ENCODE results near the gene UQCR11. TPM values are rescaled to one million over a fixed set of nuclear protein-coding genes. Genes with fewer than 3 reads are reported as not detected.

The UQCR11 gene
- total and polyA plus RNA-seq, 4 donors, result 127 to 251 (median 154) TPM

DNA sequence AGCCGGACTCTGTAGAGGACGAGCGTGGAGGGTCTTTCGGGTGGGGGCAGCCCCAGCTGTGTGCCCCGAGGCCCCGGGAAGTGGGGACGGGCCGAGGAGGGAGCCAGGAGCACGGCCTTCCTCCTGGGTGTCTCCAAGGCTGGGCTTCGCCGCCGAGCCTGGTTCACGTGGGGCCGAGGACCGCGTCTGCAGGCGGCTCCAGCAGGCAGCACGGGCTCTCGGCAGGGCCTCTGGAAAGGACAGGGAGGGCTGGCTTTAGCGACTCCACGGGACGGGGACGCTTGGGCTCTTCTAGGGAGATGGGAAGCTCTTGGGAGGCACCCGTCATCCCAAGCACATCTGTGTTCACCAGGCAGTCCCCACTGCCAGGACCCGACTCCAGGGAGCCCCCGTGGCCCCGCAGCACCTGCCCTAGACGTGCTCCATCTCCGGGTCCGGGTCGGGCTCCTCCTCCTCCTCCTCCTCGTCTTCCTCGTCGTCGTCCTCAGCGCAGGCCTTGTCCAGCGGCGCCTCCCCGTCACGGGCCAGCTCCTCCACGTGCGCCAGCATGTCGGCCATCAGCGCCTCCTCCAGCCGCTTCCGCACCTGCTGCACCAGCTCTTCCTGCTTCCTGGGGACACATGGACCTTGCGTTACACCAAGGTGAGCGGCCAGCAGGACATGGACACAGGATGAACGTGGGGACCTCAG is 27.2 kb downstream of the UQCR11 start:
- no peaks in the 10 kb centered on the region for H3K27me3 ChIP-seq (ENCODE audit: control insufficient read depth in 1 of 2, insufficient read depth in 2 of 2, low read length in 1 of 2)
- 88 to 89% methylated on average over 49 of the region's 49 CpGs for WGBS, 2 donors
- peaks cover 0 to 8% of the 10 kb centered on the region in 2 donors for H3K36me3 ChIP-seq (ENCODE audit: control insufficient read depth in 1 of 2, insufficient read depth in 2 of 2, low read length in 1 of 2)
- no peak overlapping the region for H3K4me3 ChIP-seq (ENCODE audit: low read length in 2 of 2)
- intact Hi-C loops (cut with DNase I), result no loop called here
- no peak overlapping the region for H3K27ac ChIP-seq (ENCODE audit: low read depth in 1 of 2, low read length in 2 of 2)
- DNase-seq (no peak), ATAC-seq (ENCODE audit: low FRiP score) (no peak)
- H3K4me1 ChIP-seq (ENCODE audit: control insufficient read depth in 1 of 2, insufficient read depth in 2 of 2, low read length in 2 of 2), result no peaks in the 10 kb centered on the region
- H3K9me3 ChIP-seq (ENCODE audit: control insufficient read depth, low read length), result no peaks in the 10 kb centered on the region

DNA sequence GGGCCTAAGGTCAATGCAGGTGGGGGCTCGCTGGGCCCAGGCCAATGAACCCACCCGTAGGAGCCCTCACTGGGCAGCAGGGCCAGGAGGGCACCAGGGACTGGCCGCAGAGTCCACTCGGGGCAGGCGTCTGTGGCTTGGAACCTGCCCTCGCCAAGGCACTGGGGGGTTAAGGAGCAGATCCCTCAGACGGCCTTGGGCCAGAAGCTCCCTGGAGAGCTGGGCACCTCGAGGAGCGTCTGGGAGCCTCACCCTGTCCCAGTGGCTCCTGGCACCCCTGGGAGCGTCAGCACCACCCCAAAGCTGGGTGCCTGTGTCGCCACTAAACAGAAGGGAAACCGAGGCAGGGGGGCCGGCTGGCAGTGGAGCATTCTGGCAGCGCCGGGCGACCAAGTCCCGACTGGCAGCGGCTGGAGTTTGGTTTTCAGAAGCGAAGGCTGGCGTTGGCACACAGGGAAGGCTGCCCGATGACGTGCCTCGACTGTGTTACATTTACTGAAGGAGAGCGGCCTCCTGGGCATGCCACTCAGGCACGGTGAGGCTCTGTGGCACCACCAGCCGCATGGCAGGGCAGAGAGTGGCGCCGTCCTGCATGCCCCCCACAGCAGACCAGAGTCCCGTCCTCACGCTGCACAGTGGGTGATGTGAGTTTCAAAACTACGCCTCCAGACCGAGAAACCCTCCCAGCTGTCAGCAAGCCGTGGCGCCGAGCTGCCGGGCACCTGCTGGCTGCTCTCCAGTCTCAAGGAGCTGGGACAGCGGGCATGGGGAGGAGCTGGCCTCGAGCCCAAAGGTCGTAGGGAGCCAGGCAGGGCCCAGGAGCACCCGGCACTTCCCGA is 28.0 kb downstream of the UQCR11 start:
- 79 to 81% methylated on average over 41 of the region's 41 CpGs for WGBS, 2 donors
- ATAC-seq (ENCODE audit: low FRiP score) (peak; percentile 26), DNase-seq (no peak)
- intact Hi-C loops (cut with DNase I), result no loop called here
- Histone ChIP-seq H3K4me3 (ENCODE audit: low read length in 2 of 2) (no peak overlapping the region), H3K9me3 (ENCODE audit: control insufficient read depth, low read length) (no peaks in the 10 kb centered on the region), H3K36me3 (ENCODE audit: control insufficient read depth in 1 of 2, insufficient read depth in 2 of 2, low read length in 1 of 2) (peaks cover 0 to 6% of the 10 kb centered on the region in 2 donors), H3K27ac (ENCODE audit: low read depth in 1 of 2, low read length in 2 of 2) (no peak overlapping the region), H3K4me1 (ENCODE audit: control insufficient read depth in 1 of 2, insufficient read depth in 2 of 2, low read length in 2 of 2) (no peaks in the 10 kb centered on the region), H3K27me3 (ENCODE audit: control insufficient read depth in 1 of 2, insufficient read depth in 2 of 2, low read length in 1 of 2) (no peaks in the 10 kb centered on the region)

DNA sequence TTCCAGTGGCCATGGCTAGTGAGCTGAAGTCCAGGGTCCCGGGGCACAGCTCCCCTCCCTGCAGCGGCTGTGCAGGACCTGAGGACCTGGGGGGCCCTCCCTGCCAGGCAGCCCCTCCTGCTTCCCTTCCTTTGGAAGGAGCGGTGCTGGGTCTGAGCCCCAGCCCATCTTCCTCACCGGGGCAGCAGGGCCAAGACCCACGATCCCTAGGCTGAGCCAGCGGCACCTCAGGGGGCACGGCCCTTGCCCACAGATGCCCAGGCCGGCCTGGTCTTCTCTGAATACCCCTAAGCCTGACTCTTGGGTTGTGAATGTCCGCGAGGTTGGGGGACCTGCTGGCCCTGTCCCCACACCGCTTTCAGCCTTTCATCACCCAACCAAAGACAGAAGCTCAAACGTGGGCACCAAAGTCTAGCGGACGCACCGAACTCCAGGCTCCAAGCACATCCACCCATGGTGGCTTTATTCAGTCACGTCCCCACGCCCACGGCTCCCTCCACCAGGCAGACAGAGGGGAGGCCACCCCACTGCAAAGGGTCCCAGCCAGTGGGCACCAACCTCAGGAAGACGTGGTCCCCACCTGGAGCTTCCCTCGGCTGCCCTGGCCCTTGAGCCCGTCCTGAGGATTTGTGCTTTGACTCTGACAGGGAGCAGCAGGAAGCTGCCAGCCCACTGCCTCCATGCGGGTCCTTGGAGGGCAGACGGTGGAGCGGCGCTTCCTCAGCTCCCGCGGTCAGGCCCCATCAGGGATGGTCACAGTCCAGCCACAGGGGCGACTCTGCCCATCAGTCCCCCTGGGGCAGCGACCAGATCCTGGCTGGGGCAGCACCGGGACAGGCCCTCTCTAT is 28.8 kb downstream of the UQCR11 start:
- ATAC-seq (ENCODE audit: low FRiP score) (peak; percentile 8), DNase-seq (no peak)
- H3K27ac ChIP-seq (ENCODE audit: low read depth in 1 of 2, low read length in 2 of 2), result no peak overlapping the region
- intact Hi-C loops (cut with DNase I), result no loop called here
- no peak overlapping the region for H3K4me3 ChIP-seq (ENCODE audit: low read length in 2 of 2)
- peaks cover 0 to 6% of the 10 kb centered on the region in 2 donors for H3K36me3 ChIP-seq (ENCODE audit: control insufficient read depth in 1 of 2, insufficient read depth in 2 of 2, low read length in 1 of 2)
- WGBS, 2 donors, result 82 to 83% methylated on average over 29 to 30 of the region's 30 CpGs
- H3K9me3 ChIP-seq (ENCODE audit: control insufficient read depth, low read length), result no peaks in the 10 kb centered on the region
- no peaks in the 10 kb centered on the region for H3K4me1 ChIP-seq (ENCODE audit: control insufficient read depth in 1 of 2, insufficient read depth in 2 of 2, low read length in 2 of 2)
- H3K27me3 ChIP-seq (ENCODE audit: control insufficient read depth in 1 of 2, insufficient read depth in 2 of 2, low read length in 1 of 2), result no peaks in the 10 kb centered on the region

DNA sequence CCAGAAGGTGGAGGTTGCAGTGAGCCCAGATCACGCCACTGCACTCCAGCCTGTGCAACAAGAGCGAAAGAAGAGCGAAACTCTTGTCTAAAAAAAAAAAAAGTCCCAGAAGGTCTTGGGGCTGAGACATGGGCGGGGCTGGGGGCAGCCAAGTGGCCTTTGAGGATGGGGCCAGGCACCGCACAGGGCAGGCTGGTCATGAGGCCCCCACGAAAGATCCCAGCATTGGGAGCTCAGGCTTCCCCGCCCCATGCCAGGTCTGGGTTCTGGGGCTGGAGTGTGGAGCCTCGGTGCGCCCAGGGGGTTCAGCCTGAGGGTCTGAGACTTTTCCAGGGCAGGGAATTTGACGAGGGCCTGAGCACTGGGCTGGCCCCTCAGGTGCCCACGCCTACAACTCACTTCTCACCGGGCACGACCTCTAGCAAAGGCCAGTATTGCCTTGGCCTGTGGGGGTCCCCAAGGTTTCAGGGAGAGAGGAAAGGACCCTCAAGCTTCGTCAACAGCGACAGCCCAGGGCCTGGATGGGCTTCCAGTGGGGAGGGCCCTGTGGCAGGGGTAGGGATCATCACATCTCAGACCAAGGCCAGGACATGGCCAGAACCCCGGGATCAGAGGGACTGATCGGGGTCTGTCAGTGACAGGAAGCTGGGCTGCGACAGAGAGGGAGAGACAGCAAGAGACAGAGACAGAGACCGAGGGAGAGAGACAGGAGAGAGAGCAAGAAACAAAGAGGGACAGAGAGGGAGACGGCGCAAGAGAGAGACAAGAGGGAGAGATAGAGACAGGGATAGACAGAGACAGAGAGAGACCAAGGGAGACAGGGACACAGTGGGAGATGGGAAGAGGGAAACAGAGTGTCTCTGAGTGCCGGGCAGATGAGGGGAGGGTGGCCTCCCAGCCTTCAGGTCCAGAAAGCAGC is 29.7 kb downstream of the UQCR11 start:
- Histone ChIP-seq H3K4me1 (ENCODE audit: control insufficient read depth in 1 of 2, insufficient read depth in 2 of 2, low read length in 2 of 2) (no peaks in the 10 kb centered on the region), H3K9me3 (ENCODE audit: control insufficient read depth, low read length) (no peaks in the 10 kb centered on the region), H3K36me3 (ENCODE audit: control insufficient read depth in 1 of 2, insufficient read depth in 2 of 2, low read length in 1 of 2) (peaks cover 0 to 2% of the 10 kb centered on the region in 2 donors), H3K27me3 (ENCODE audit: control insufficient read depth in 1 of 2, insufficient read depth in 2 of 2, low read length in 1 of 2) (no peaks in the 10 kb centered on the region), H3K27ac (ENCODE audit: low read depth in 1 of 2, low read length in 2 of 2) (no peak overlapping the region), H3K4me3 (ENCODE audit: low read length in 2 of 2) (no peak overlapping the region)
- DNase-seq, result no peak
- no peak for ATAC-seq (ENCODE audit: low FRiP score)
- intact Hi-C loops (cut with DNase I), result no loop called here
- 82 to 84% methylated on average over 21 to 22 of the region's 22 CpGs for WGBS, 2 donors

DNA sequence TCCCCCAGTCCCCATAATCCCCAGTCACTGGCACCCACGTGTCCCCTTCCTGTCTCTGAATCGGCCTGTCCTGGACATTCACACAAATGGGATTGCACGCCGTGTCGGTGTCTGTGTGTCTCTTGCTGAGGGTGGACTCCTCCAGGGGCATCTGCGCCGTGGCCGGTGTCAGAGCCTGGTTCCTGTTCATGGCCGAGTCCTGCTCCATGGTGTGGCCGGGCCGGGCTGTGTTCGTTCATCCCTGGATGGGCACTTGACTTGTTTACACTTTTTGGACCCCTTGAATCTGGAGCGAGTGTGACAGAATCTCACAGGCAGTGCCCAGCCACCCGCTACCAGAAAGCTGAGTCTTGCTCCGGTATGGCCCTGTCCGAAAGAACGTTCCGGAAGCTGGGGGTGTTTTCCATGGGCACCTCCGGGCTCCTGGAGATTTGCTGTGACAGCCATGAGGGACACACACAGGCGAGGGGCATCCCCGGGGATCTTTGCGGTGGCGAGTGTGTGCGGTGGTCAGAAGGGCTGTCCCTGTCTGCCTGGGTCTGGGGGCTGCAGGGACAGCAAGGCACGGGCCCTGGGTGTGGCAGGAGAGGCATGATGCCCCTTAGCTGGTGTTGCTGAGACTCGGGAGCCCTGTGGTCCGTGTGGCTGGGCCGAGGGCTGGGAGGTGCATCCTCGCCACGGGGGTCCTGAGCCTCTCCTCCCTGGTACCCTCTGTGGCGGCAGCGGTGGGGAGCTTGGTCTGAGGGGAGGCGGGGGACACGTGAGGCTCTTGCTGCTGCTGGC is 30.7 kb downstream of the UQCR11 start:
- no peak for DNase-seq
- no peak for ATAC-seq (ENCODE audit: low FRiP score)
- Histone ChIP-seq H3K4me3 (ENCODE audit: low read length in 2 of 2) (no peak overlapping the region), H3K9me3 (ENCODE audit: control insufficient read depth, low read length) (no peaks in the 10 kb centered on the region), H3K36me3 (ENCODE audit: control insufficient read depth in 1 of 2, insufficient read depth in 2 of 2, low read length in 1 of 2) (no peaks in the 10 kb centered on the region), H3K4me1 (ENCODE audit: control insufficient read depth in 1 of 2, insufficient read depth in 2 of 2, low read length in 2 of 2) (no peaks in the 10 kb centered on the region), H3K27ac (ENCODE audit: low read depth in 1 of 2, low read length in 2 of 2) (no peak overlapping the region), H3K27me3 (ENCODE audit: control insufficient read depth in 1 of 2, insufficient read depth in 2 of 2, low read length in 1 of 2) (no peaks in the 10 kb centered on the region)
- intact Hi-C loops (cut with DNase I), result no loop called here
- WGBS, 2 donors, result 83 to 84% methylated on average over 32 to 34 of the region's 34 CpGs

DNA sequence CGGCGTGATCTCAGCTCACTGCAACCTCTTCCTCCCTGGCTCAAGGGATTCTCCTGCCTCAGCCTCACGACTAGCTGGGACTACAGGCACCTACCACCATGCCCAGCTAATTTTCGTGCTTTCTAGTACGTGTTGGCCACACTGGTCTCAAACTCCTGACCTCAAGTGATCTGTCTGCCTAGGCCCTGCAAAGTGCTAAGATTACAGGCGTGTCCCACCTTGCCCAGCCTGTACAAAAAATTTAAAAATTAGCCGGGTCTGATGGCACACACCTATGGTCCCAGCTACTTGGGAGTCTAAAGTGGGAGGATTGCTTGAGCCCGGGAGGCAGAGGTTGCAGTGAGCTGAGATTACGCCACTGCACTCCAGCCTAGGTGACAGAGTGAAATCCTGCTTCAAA is 32.5 kb downstream of the UQCR11 start:
- no peak for DNase-seq
- H3K4me3 ChIP-seq (ENCODE audit: low read length in 2 of 2), result no peak overlapping the region
- H3K9me3 ChIP-seq (ENCODE audit: control insufficient read depth, low read length), result no peaks in the 10 kb centered on the region
- no peaks in the 10 kb centered on the region for H3K36me3 ChIP-seq (ENCODE audit: control insufficient read depth in 1 of 2, insufficient read depth in 2 of 2, low read length in 1 of 2)
- no peak overlapping the region for H3K27ac ChIP-seq (ENCODE audit: low read depth in 1 of 2, low read length in 2 of 2)
- no peaks in the 10 kb centered on the region for H3K4me1 ChIP-seq (ENCODE audit: control insufficient read depth in 1 of 2, insufficient read depth in 2 of 2, low read length in 2 of 2)
- H3K27me3 ChIP-seq (ENCODE audit: control insufficient read depth in 1 of 2, insufficient read depth in 2 of 2, low read length in 1 of 2), result no peaks in the 10 kb centered on the region
- 83 to 84% methylated on average over 9 of the region's 9 CpGs for WGBS, 2 donors
- no peak for ATAC-seq (ENCODE audit: low FRiP score)
- intact Hi-C loops (cut with DNase I), result no loop called here

DNA sequence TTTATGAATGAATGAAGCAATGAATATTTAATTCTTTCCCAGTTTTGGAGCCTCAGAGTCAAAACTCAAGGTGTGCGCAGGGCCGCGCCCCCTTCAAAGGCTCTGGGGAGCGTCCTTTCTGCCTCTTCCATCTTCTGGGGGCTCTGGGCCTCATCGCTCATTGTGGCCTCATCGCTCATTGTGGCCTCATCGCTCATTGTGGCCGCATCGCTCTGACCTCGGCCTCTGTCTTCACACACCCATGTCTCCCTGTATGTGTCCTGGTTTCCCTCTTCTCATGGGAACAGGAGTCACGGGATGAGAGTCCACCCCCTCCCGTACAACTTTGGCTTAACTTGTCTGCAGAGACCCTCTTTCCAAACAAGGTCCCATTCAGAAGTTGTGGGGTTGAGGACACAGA is 33.9 kb downstream of the UQCR11 start:
- H3K4me3 ChIP-seq (ENCODE audit: low read length in 2 of 2), result no peak overlapping the region
- H3K4me1 ChIP-seq (ENCODE audit: control insufficient read depth in 1 of 2, insufficient read depth in 2 of 2, low read length in 2 of 2), result no peaks in the 10 kb centered on the region
- no peaks in the 10 kb centered on the region for H3K9me3 ChIP-seq (ENCODE audit: control insufficient read depth, low read length)
- ATAC-seq (ENCODE audit: low FRiP score), result no peak
- no peaks in the 10 kb centered on the region for H3K27me3 ChIP-seq (ENCODE audit: control insufficient read depth in 1 of 2, insufficient read depth in 2 of 2, low read length in 1 of 2)
- intact Hi-C loops (cut with DNase I), result no loop called here
- DNase-seq, result no peak
- H3K36me3 ChIP-seq (ENCODE audit: control insufficient read depth in 1 of 2, insufficient read depth in 2 of 2, low read length in 1 of 2), result no peaks in the 10 kb centered on the region
- H3K27ac ChIP-seq (ENCODE audit: low read depth in 1 of 2, low read length in 2 of 2), result no peak overlapping the region
- WGBS, 2 donors, result 90% methylated on average over 12 of the region's 12 CpGs

Measured in aorta (tissue), 5 donors.